Measurements from ENCODE around the gene BCLAF3.
A peak's percentile ranks its signal among the peaks of the same experiment; 100 is the strongest.

Gene BCLAF3

GRCh38 chrX:19990556-19991349 is at the start of gene BCLAF3:
BCLAF3 (minus strand) TSS chrX:19991061; CDS start chrX:19970264, 20,797 bp downstream.
- DNase-seq = peak; percentile 83 to 87

GRCh38 chrX:20038966-20039365 is 48.1 kb upstream of the BCLAF3 start:
- no peak for DNase-seq

GRCh38 chrX:20037186-20037585 is 46.3 kb upstream of the BCLAF3 start:
- DNase-seq = no peak

GRCh38 chrX:20032201-20032600 is 41.3 kb upstream of the BCLAF3 start:
- DNase-seq = no peak

GRCh38 chrX:20029728-20030127 is 38.9 kb upstream of the BCLAF3 start:
- no peak for DNase-seq

- no peak for DNase-seq
Measured at GRCh38 chrX:20028588-20028987, 37.7 kb upstream of the BCLAF3 start.

GRCh38 chrX:20026278-20026677 is 35.4 kb upstream of the BCLAF3 start:
- no peak for DNase-seq

GRCh38 chrX:20019672-20020365 is 29.0 kb upstream of the BCLAF3 start:
- DNase-seq = no peak

GRCh38 chrX:20016616-20016945 is 25.7 kb upstream of the BCLAF3 start:
- no peak for DNase-seq

GRCh38 chrX:20015945-20016615 is 25.2 kb upstream of the BCLAF3 start:
- DNase-seq = no peak

- no peak for DNase-seq
Measured at GRCh38 chrX:20015422-20015821, 24.6 kb upstream of the BCLAF3 start.

- no peak for DNase-seq
Measured at GRCh38 chrX:20011608-20012007, 20.7 kb upstream of the BCLAF3 start.

- DNase-seq = no peak
Measured at GRCh38 chrX:20007962-20008622, 17.2 kb upstream of the BCLAF3 start.

- no peak for DNase-seq
Measured at GRCh38 chrX:20005883-20006282, 15.0 kb upstream of the BCLAF3 start.

- no peak for DNase-seq
Measured at GRCh38 chrX:20001588-20001987, 10.7 kb upstream of the BCLAF3 start.

GRCh38 chrX:19991350-19991718 is 473 bp upstream of the BCLAF3 start:
- no peak for DNase-seq

- DNase-seq = peak in 1 of 2 donors; percentile 1
Measured at GRCh38 chrX:19990151-19990555, 708 bp downstream of the BCLAF3 start.

- DNase-seq = no peak
Measured at GRCh38 chrX:19987856-19988255, 3.0 kb downstream of the BCLAF3 start.

- no peak for DNase-seq
Measured at GRCh38 chrX:19986531-19986930, 4.3 kb downstream of the BCLAF3 start.

GRCh38 chrX:19981947-19982346 is 8.9 kb downstream of the BCLAF3 start:
- no peak for DNase-seq

- no peak for DNase-seq
Measured at GRCh38 chrX:19975845-19976244, 15.0 kb downstream of the BCLAF3 start.

GRCh38 chrX:19972984-19973383 is 17.9 kb downstream of the BCLAF3 start:
- no peak for DNase-seq

- DNase-seq = no peak
Measured at GRCh38 chrX:19968276-19968675, 22.6 kb downstream of the BCLAF3 start.
